Testis (tissue), 2 donors: ENCODE data around the gene CAPZA1.
A peak's percentile ranks its signal among the peaks of the same experiment; 100 is the strongest.

Experiments
- POLR2A ChIP-seq: fragments of 450-650 bp; IDR thresholded peaks from one replicate; pipeline ENCODE4 v1.6.1; 2017; ENCODE audit warnings: antibody characterized with exemption, mild to moderate bottlenecking, moderate library complexity
- TF ChIP-seq, protein P1 (sequence below), 3 experiments: fragments of 450-650 bp in 2 of 3; fragments of 200-600 bp in 1 of 3; sonication (generic) in 1 of 3; IDR thresholded peaks; one replicate each; pipeline ENCODE4 v1.5.1; 2016 to 2019; ENCODE audit warnings: antibody characterized with exemption in 3 of 3, mild to moderate bottlenecking in 2 of 3, moderate library complexity in 1 of 3

DNA sequence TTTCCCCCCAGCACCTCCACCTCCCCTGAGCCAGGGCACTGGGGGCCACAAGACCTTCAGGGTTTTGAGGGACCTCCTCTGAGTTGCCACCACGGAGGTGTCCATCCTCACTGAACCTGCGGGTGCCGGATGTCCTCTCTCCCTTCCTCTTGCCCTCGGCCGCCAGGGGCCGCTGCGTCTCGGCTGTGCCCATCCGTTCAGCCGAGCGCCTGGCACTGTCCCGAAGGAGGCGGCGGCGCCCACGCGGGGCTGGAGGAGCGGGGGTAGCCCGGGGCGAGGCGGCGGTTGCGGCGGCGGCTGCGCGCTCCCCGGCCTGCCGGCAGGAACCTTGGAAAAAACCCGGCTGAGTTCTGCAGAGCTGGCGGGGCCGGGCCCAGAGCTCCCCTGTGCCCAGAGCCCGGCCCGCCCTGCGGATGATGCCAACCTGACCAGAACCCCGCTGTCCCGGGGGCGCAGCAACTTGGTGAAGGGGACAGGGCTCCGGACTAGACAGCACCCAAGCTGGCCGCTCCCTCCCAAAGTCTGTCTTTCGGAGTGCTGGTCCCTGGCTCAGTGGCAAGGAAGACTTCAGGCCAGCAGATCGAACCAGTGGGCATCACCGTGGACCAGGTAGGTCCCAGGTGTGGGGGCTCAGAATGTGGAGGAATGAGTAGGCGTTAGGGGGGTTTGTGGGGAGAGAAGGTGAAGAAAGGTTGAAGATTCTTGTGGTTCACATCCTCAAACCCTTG lies 99.2 kb downstream of the CAPZA1 start:
- TF ChIP-seq POLR2A = no peak
- TF ChIP-seq, protein P1, sequence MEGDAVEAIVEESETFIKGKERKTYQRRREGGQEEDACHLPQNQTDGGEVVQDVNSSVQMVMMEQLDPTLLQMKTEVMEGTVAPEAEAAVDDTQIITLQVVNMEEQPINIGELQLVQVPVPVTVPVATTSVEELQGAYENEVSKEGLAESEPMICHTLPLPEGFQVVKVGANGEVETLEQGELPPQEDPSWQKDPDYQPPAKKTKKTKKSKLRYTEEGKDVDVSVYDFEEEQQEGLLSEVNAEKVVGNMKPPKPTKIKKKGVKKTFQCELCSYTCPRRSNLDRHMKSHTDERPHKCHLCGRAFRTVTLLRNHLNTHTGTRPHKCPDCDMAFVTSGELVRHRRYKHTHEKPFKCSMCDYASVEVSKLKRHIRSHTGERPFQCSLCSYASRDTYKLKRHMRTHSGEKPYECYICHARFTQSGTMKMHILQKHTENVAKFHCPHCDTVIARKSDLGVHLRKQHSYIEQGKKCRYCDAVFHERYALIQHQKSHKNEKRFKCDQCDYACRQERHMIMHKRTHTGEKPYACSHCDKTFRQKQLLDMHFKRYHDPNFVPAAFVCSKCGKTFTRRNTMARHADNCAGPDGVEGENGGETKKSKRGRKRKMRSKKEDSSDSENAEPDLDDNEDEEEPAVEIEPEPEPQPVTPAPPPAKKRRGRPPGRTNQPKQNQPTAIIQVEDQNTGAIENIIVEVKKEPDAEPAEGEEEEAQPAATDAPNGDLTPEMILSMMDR (IDR thresholded peaks at IDR 0.05) = peak; percentile 72 to 79 (median 77)
